Liver (tissue), 9 donors: ENCODE measurements around the gene FLT1. TPM values are rescaled to one million over a fixed set of nuclear protein-coding genes. Genes with fewer than 3 reads are reported as not detected.

Experiments used
- DNase-seq: peaks from one replicate; pipeline ENCODE4 v3.0.0-alpha.2; 2017; ENCODE audit warnings: low spot score
- H3K27ac ChIP-seq, 2 donors: one replicate each; pipeline ENCODE4 v1.7.0; 2013; ENCODE audit warnings: inconsistent platforms in 2 of 2, low read length in 2 of 2, control low read depth in 1 of 2, low read depth in 1 of 2, mild to moderate bottlenecking in 1 of 2
- H3K27me3 ChIP-seq, 4 donors: one replicate each; pipeline versions ENCODE4 v1.6.1 to v1.7.0; 2013; ENCODE audit warnings: low read length in 3 of 4, inconsistent platforms in 1 of 4, mild to moderate bottlenecking in 1 of 4, moderate library complexity in 1 of 4; ENCODE audit not compliant: control insufficient read depth in 4 of 4, insufficient read depth in 4 of 4
- H3K36me3 ChIP-seq, 4 donors: one replicate each; pipeline versions ENCODE4 v1.6.1 to v1.7.0; 2013; ENCODE audit warnings: low read length in 3 of 4, mild to moderate bottlenecking in 3 of 4, low read depth in 1 of 4, moderate library complexity in 1 of 4; ENCODE audit not compliant: control insufficient read depth in 4 of 4, insufficient read depth in 3 of 4
- H3K4me1 ChIP-seq, 4 donors: one replicate each; pipeline versions ENCODE4 v1.6.1 to v1.7.0; 2013; ENCODE audit warnings: low read length in 3 of 4, mild to moderate bottlenecking in 3 of 4, moderate library complexity in 1 of 4; ENCODE audit not compliant: control insufficient read depth in 4 of 4, insufficient read depth in 4 of 4
- H3K4me3 ChIP-seq, 3 donors: one replicate each; pipeline versions ENCODE4 v1.6.1 to v1.7.0; 2013; ENCODE audit warnings: low read length in 3 of 3, control low read depth in 1 of 3, low read depth in 1 of 3, mild to moderate bottlenecking in 1 of 3
- H3K9ac ChIP-seq, 2 donors: one replicate each; pipeline ENCODE4 v1.7.0; 2013; ENCODE audit warnings: low read length in 2 of 2, mild to moderate bottlenecking in 2 of 2, moderate library complexity in 2 of 2, control low read depth in 1 of 2, low read depth in 1 of 2
- H3K9me3 ChIP-seq, 4 donors: one replicate each; pipeline versions ENCODE4 v1.6.1 to v1.7.0; 2013; ENCODE audit warnings: low read length in 3 of 4; ENCODE audit not compliant: control insufficient read depth in 4 of 4
- ATF3 ChIP-seq: IDR thresholded peaks from 2 replicates; pipeline ENCODE4 v1.6.1; 2016; ENCODE audit warnings: antibody characterized with exemption
- EGR1 ChIP-seq, 2 donors: IDR thresholded peaks; 2 replicates each; pipeline ENCODE4 v1.6.1; 2016 to 2018; ENCODE audit warnings: antibody characterized with exemption in 2 of 2, low read depth in 2 of 2
- FOXA1 ChIP-seq: IDR thresholded peaks from 2 replicates; pipeline ENCODE4 v1.6.1; 2016; ENCODE audit warnings: antibody characterized with exemption
- GABPA ChIP-seq, 2 donors: IDR thresholded peaks in 1 of 2; conservative IDR thresholded peaks in 1 of 2; 2 replicates each; pipeline ENCODE4 v1.6.1; 2016; ENCODE audit warnings: antibody characterized with exemption in 2 of 2, mild to moderate bottlenecking in 1 of 2, moderate library complexity in 1 of 2
- HNF4A ChIP-seq, 2 donors: conservative IDR thresholded peaks; 2 replicates each; pipeline ENCODE4 v1.6.1; 2016; ENCODE audit warnings: antibody characterized with exemption in 2 of 2, mild to moderate bottlenecking in 2 of 2
- HNF4G ChIP-seq: IDR thresholded peaks from 2 replicates; pipeline ENCODE4 v1.6.1; 2016; ENCODE audit warnings: antibody characterized with exemption
- JUND ChIP-seq, 2 donors: IDR thresholded peaks; 2 replicates each; pipeline ENCODE4 v1.6.1; 2016; ENCODE audit warnings: antibody characterized with exemption in 2 of 2
- NR2F2 ChIP-seq: IDR thresholded peaks from 2 replicates; pipeline ENCODE4 v1.6.1; 2016; ENCODE audit warnings: antibody characterized with exemption
- RAD21 ChIP-seq, 2 donors: IDR thresholded peaks; 2 replicates each; pipeline ENCODE4 v1.6.1; 2016; ENCODE audit warnings: antibody characterized with exemption in 2 of 2, mild to moderate bottlenecking in 2 of 2
- REST ChIP-seq: IDR thresholded peaks from 2 replicates; pipeline ENCODE4 v1.6.1; 2016; ENCODE audit warnings: antibody characterized with exemption, mild to moderate bottlenecking
- RXRA ChIP-seq, 2 donors: IDR thresholded peaks; 2 replicates each; pipeline ENCODE4 v1.6.1; 2017 to 2018; ENCODE audit warnings: antibody characterized with exemption in 2 of 2, mild to moderate bottlenecking in 1 of 2
- SP1 ChIP-seq: IDR thresholded peaks from 2 replicates; pipeline ENCODE4 v1.6.1; 2018; ENCODE audit warnings: antibody characterized with exemption, mild to moderate bottlenecking
- TAF1 ChIP-seq: conservative IDR thresholded peaks from 2 replicates; pipeline ENCODE4 v1.6.1; 2016; ENCODE audit warnings: antibody characterized with exemption, mild to moderate bottlenecking
- YY1 ChIP-seq: IDR thresholded peaks from 2 replicates; pipeline ENCODE4 v1.6.1; 2016; ENCODE audit warnings: antibody characterized with exemption, mild to moderate bottlenecking
- ZBTB33 ChIP-seq: IDR thresholded peaks from 2 replicates; pipeline ENCODE4 v1.6.1; 2016; ENCODE audit warnings: antibody characterized with exemption
- WGBS: extraction: QIAGEN DNeasy Blood & Tissue Kit; methylation state at CpG from one replicate; pipeline ENCODE4 v1.1.7; 2013; 5-methylcytosine and 5-hydroxymethylcytosine counted together
- polyA plus RNA-seq, 2 donors: library from polyadenylated mRNA; stranded (reverse) in 1 of 2; unstranded in 1 of 2; fragments of 200-250 nt in 1 of 2; fragments of >200 nt in 1 of 2; fragmentation: Nextera tagmentation in 1 of 2; extraction: Ambion mirVana in 1 of 2; gene quantifications; one replicate each; pipeline versions ENCODE4 v1.2.1 to v1.2.3, GENCODE V29; 2013 to 2015
- total RNA-seq, 2 donors: library from RNA; depleted of rRNA; stranded (reverse); fragments of >200 nt; gene quantifications; one replicate each; pipeline ENCODE4 v1.2.3, GENCODE V29; 2014
- TF ChIP-seq, protein P1 (sequence below): fragments of 150-350 bp; IDR thresholded peaks from 2 replicates; pipeline ENCODE4 v1.5.1; 2017; ENCODE audit warnings: improper control_type of control experiment, low read depth, low read length; ENCODE audit not compliant: missing input control
- TF ChIP-seq, protein P2 (sequence below): IDR thresholded peaks from 2 replicates; pipeline ENCODE4 v1.6.1; 2016; ENCODE audit warnings: antibody characterized with exemption
- donor health status: healthy.
- donor health status: healthy.
- donor health status: healthy.
- donor health status: healthy.
- donor health status: healthy.

The FLT1 gene
- total and polyA plus RNA-seq, 4 donors = 4.1 to 19.7 (median 9.3) TPM

DNA sequence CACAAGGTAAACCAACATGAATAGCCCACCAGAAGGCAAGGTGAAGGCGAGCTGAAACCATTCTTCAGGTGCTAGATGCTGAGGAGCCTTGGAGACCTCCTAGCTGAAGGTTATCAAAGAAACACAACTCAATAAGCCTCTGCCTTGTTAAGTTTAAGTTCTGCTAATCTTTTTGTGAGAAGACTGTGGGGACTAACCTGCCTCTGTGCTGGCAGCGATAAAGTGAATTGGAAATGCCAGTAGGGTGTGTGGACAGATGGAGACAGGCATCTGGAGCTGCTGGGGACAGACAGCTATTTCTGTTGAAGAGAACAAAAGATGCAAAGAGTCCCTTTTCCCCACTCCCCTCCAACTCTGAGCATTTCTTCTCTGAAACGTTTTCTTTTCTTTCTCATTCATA is 33.5 kb upstream of the FLT1 start:
- 51% methylated on average over 3 of the region's 3 CpGs for WGBS
- no peak for TF ChIP-seq FOXA1
- no peak for TF ChIP-seq JUND (IDR thresholded peaks at IDR 0.05)
- no peak for TF ChIP-seq ZBTB33
- no peak for TF ChIP-seq SP1
- TF ChIP-seq NR2F2 = no peak
- no peak for TF ChIP-seq YY1
- no peak for TF ChIP-seq HNF4G
- no peak for TF ChIP-seq HNF4A (conservative IDR thresholded peaks at IDR 0.05)
- TF ChIP-seq, protein P1, sequence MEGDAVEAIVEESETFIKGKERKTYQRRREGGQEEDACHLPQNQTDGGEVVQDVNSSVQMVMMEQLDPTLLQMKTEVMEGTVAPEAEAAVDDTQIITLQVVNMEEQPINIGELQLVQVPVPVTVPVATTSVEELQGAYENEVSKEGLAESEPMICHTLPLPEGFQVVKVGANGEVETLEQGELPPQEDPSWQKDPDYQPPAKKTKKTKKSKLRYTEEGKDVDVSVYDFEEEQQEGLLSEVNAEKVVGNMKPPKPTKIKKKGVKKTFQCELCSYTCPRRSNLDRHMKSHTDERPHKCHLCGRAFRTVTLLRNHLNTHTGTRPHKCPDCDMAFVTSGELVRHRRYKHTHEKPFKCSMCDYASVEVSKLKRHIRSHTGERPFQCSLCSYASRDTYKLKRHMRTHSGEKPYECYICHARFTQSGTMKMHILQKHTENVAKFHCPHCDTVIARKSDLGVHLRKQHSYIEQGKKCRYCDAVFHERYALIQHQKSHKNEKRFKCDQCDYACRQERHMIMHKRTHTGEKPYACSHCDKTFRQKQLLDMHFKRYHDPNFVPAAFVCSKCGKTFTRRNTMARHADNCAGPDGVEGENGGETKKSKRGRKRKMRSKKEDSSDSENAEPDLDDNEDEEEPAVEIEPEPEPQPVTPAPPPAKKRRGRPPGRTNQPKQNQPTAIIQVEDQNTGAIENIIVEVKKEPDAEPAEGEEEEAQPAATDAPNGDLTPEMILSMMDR = no peak
- no peak for TF ChIP-seq EGR1 (IDR thresholded peaks at IDR 0.05; ENCODE audit: low read depth in 2 of 2)
- TF ChIP-seq RXRA (IDR thresholded peaks at IDR 0.05) = no peak
- no peak for TF ChIP-seq ATF3
- no peak for TF ChIP-seq RAD21 (IDR thresholded peaks at IDR 0.05)
- TF ChIP-seq GABPA (IDR thresholded peaks at IDR 0.05 in 1 of 2, conservative IDR thresholded peaks at IDR 0.05 in 1 of 2) = no peak
- no peak for TF ChIP-seq REST
- TF ChIP-seq, protein P2, sequence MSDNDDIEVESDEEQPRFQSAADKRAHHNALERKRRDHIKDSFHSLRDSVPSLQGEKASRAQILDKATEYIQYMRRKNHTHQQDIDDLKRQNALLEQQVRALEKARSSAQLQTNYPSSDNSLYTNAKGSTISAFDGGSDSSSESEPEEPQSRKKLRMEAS = no peak
- TF ChIP-seq TAF1 = no peak
- no peaks in the 10 kb centered on the region for H3K9me3 ChIP-seq
- H3K4me3 ChIP-seq = no peak overlapping the region
- no peak for DNase-seq
- no peaks in the 10 kb centered on the region for H3K36me3 ChIP-seq
- peaks cover 6 to 22% (median 15%) of the 10 kb centered on the region in 4 donors for H3K4me1 ChIP-seq
- peaks cover 0 to 23% (median 5%) of the 10 kb centered on the region in 4 donors for H3K27me3 ChIP-seq
- H3K27ac ChIP-seq = no peak overlapping the region
- no peak overlapping the region for H3K9ac ChIP-seq

- peaks cover 6 to 18% (median 12%) of the 10 kb centered on the region in 4 donors for H3K4me1 ChIP-seq
- 38% methylated on average over 13 of the region's 13 CpGs for WGBS
Observed at GRCh38 chr13:28527629-28528028, 32.7 kb upstream of the FLT1 start.

More at GRCh38 chr13:28527629-28528028, 32.7 kb upstream of the FLT1 start:
- TF ChIP-seq, protein P2 = no peak
- TF ChIP-seq ZBTB33 (no peak), JUND (IDR thresholded peaks at IDR 0.05) (no peak), FOXA1 (no peak), RAD21 (IDR thresholded peaks at IDR 0.05) (no peak), TAF1 (no peak), ATF3 (no peak), EGR1 (IDR thresholded peaks at IDR 0.05; ENCODE audit: low read depth in 2 of 2) (no peak), HNF4G (no peak)
- TF ChIP-seq, protein P1 = no peak
- Histone ChIP-seq H3K9ac (no peak overlapping the region), H3K27me3 (peaks cover 0 to 22% (median 5%) of the 10 kb centered on the region in 4 donors), H3K27ac (no peak overlapping the region), H3K36me3 (no peaks in the 10 kb centered on the region), H3K9me3 (no peaks in the 10 kb centered on the region), H3K4me3 (no peak overlapping the region)
- no peak for DNase-seq
